HepG2 (cell line): ENCODE measurements around the gene SCYL1. TPM values are rescaled to one million over a fixed set of nuclear protein-coding genes. Genes with fewer than 3 reads are reported as not detected.
A peak's percentile ranks its signal among the peaks of the same experiment; 100 is the strongest.

ENCODE experiments used
- ATAC-seq: fragments of 200-7000 bp; cut with Tn5 transposase; 3 replicates; pipeline ENCODE4 v1.9.1; 2020; ENCODE audit warnings: mild to moderate bottlenecking, moderate library complexity
- BruUV-seq: library from RNA; stranded (reverse); fragments of 400-500 nt; replicated peaks from 2 replicates; lab custom pipeline; 2021; lab: Mats Ljungman, UMichigan
- CTCF ChIA-PET: fragments of 300-600 bp; formaldehyde crosslinking; extraction: SDS; loops from one replicate; lab custom pipeline; 2021; ENCODE audit warnings: low total read pairs, inconsistent platforms, low intra/inter-chr PET ratio; lab: Yijun Ruan, JAX
- POLR2A ChIA-PET: fragments of 350-600 bp; sonication (Branson Sonifier 250); formaldehyde crosslinking; loops from one replicate; lab custom pipeline; 2020; ENCODE audit warnings: antibody characterized with exemption, inconsistent platforms; lab: Yijun Ruan, JAX
- DNase-seq: peaks from one replicate; pipeline ENCODE4 v3.0.0-alpha.2; 2015; ENCODE audit warnings: low spot score
- FAIRE-seq: peaks from 3 replicates; lab custom pipeline; 2011; peaks lifted over from hg19 to GRCh38; lab: Jason Lieb, UNC
- H2AFZ ChIP-seq: one replicate; pipeline ENCODE4 v1.6.1; 2011; ENCODE audit warnings: low read length, inconsistent platforms
- H3K27ac ChIP-seq: fragments of 300-600 bp; 3 replicates; pipeline ENCODE4 v1.8.0; 2011; ENCODE audit warnings: mixed run types, mild to moderate bottlenecking, mixed read lengths, low read length, inconsistent platforms; ENCODE audit not compliant: insufficient read depth; ENCODE audit errors: extremely low read length
- H3K27me3 ChIP-seq, 2 experiments: fragments of 200-600 bp in 1 of 2; 2 replicates in 1 of 2; 3 replicates in 1 of 2; pipeline versions ENCODE4 v1.6.0 to v1.8.0; 2011; ENCODE audit warnings: low read length in 2 of 2, mild to moderate bottlenecking in 2 of 2, moderate library complexity in 2 of 2, inconsistent platforms in 1 of 2; ENCODE audit not compliant: insufficient read depth in 2 of 2, control insufficient read depth in 1 of 2
- H3K36me3 ChIP-seq, 2 experiments: fragments of 200-600 bp in 1 of 2; replicated peaks in 1 of 2; 2 replicates in 1 of 2; 3 replicates in 1 of 2; pipeline versions ENCODE4 v1.5.1 to v1.8.0; 2011; ENCODE audit warnings: low read length in 2 of 2, inconsistent platforms in 1 of 2; ENCODE audit not compliant: insufficient read depth in 2 of 2, control insufficient read depth in 1 of 2
- H3K4me1 ChIP-seq: 2 replicates; pipeline ENCODE4 v1.5.1; 2012; ENCODE audit warnings: low read length, inconsistent platforms; ENCODE audit not compliant: insufficient read depth
- H3K4me2 ChIP-seq: 2 replicates; pipeline ENCODE4 v1.6.0; 2011; ENCODE audit warnings: low read depth, low read length, inconsistent platforms
- H3K4me3 ChIP-seq, 3 experiments: fragments of 200-600 bp in 1 of 3; sonication (generic), shearing (Covaris generic) in 1 of 3; replicated peaks in 1 of 3; 2 replicates each; pipeline ENCODE4 v1.5.1; 2011 to 2016; ENCODE audit warnings: low read length in 3 of 3, inconsistent platforms in 2 of 3, low read depth in 2 of 3, mild to moderate bottlenecking in 2 of 3, control low read depth in 1 of 3, mixed read lengths in 1 of 3; ENCODE audit not compliant: insufficient read depth in 1 of 3
- H3K79me2 ChIP-seq: one replicate; pipeline ENCODE4 v1.6.1; 2011; ENCODE audit warnings: low read length, inconsistent platforms; ENCODE audit not compliant: insufficient read depth
- H3K9ac ChIP-seq: 2 replicates; pipeline ENCODE4 v1.6.0; 2011; ENCODE audit warnings: mild to moderate bottlenecking, low read depth, low read length, inconsistent platforms; ENCODE audit not compliant: insufficient read depth
- H3K9me3 ChIP-seq: 2 replicates; pipeline ENCODE4 v1.5.1; 2012; ENCODE audit warnings: mild to moderate bottlenecking, low read length
- H4K20me1 ChIP-seq: 2 replicates; pipeline ENCODE4 v1.6.0; 2011; ENCODE audit warnings: inconsistent platforms, mild to moderate bottlenecking, low read length, moderate library complexity; ENCODE audit not compliant: insufficient read depth
- ARID2 ChIP-seq: sonication (generic); formaldehyde crosslinking; IDR thresholded peaks from 2 replicates; pipeline ENCODE4 v1.8.1; 2022; ENCODE audit warnings: mild to moderate bottlenecking, missing genetic modification reagents, borderline replicate concordance
- CBFB ChIP-seq: sonication (generic); formaldehyde crosslinking; IDR thresholded peaks from 2 replicates; pipeline ENCODE4 v1.4.0; 2020; ENCODE audit warnings: missing genetic modification reagents
- GATAD1 ChIP-seq: IDR thresholded peaks from 2 replicates; pipeline ENCODE4 v1.6.1; 2016; ENCODE audit warnings: missing genetic modification reagents, missing compliant biosample characterization
- HMG20A ChIP-seq: IDR thresholded peaks from 2 replicates; pipeline ENCODE4 v1.6.1; 2016; ENCODE audit warnings: borderline replicate concordance
- HMGXB4 ChIP-seq, 2 experiments: sonication (generic) in 1 of 2; formaldehyde crosslinking in 1 of 2; IDR thresholded peaks; 2 replicates each; pipeline versions ENCODE4 v1.4.0 to v1.6.1; 2018 to 2020; ENCODE audit warnings: missing genetic modification reagents in 2 of 2, borderline replicate concordance in 1 of 2, low read depth in 1 of 2, mild to moderate bottlenecking in 1 of 2, missing biosample characterization in 1 of 2
- MAX ChIP-seq: IDR thresholded peaks from 2 replicates; pipeline ENCODE4 v1.6.1; 2012; ENCODE audit warnings: inconsistent platforms
- SP5 ChIP-seq: IDR thresholded peaks from 2 replicates; pipeline ENCODE4 v1.6.1; 2016; ENCODE audit warnings: low read depth, borderline replicate concordance
- ZNF124 ChIP-seq: sonication (generic); formaldehyde crosslinking; IDR thresholded peaks from 2 replicates; pipeline ENCODE4 v1.4.0; 2020; ENCODE audit warnings: missing genetic modification reagents
- ZNF382 ChIP-seq: sonication (generic); formaldehyde crosslinking; IDR thresholded peaks from 2 replicates; pipeline ENCODE4 v1.5.0; 2020; ENCODE audit warnings: missing genetic modification reagents, mild to moderate bottlenecking, borderline replicate concordance
- ZNF430 ChIP-seq: sonication (generic); formaldehyde crosslinking; IDR thresholded peaks from 2 replicates; pipeline ENCODE4 v1.9.0; 2021; ENCODE audit warnings: mild to moderate bottlenecking, missing genetic modification reagents
- ZNF441 ChIP-seq: sonication (generic); formaldehyde crosslinking; IDR thresholded peaks from 2 replicates; pipeline ENCODE4 v1.7.0; 2021; ENCODE audit warnings: missing genetic modification reagents, borderline replicate concordance
- ZNF639 ChIP-seq: conservative IDR thresholded peaks from 2 replicates; pipeline ENCODE4 v1.6.1; 2018; ENCODE audit warnings: missing genetic modification reagents
- ZNF883 ChIP-seq: sonication (generic); formaldehyde crosslinking; IDR thresholded peaks from 2 replicates; pipeline ENCODE4 v1.5.1; 2020; ENCODE audit warnings: mild to moderate bottlenecking, missing genetic modification reagents; ENCODE audit errors: not compliant biosample characterization
- ZSCAN9 ChIP-seq: IDR thresholded peaks from 2 replicates; pipeline ENCODE4 v1.6.1; 2016; ENCODE audit warnings: borderline replicate concordance
- WGBS: methylation state at CpG from one replicate; pipeline ENCODE4 v1.1.6; 2017; ENCODE audit warnings: low lambda C conversion rate; 5-methylcytosine and 5-hydroxymethylcytosine counted together
- in situ Hi-C: cut with HindIII; loops from 2 replicates; pipeline ENCODE4 v1.10.0; 2017; ENCODE audit warnings: low pct_unique_long_range_greater_than_20kb; ENCODE audit not compliant: extremely low pct_ligation_motif_present
- intact Hi-C: fragments of 100-400 bp; cut with micrococcal nuclease; formaldehyde crosslinking; loops from one replicate; pipeline ENCODE4 v1.10.0; 2022; ENCODE audit not compliant: unreplicated experiment
- polyA plus RNA-seq, 8 experiments: library from polyadenylated mRNA; depleted of rRNA in 3 of 8; stranded (reverse) in 7 of 8; unstranded in 1 of 8; fragments of >200 nt; fragmentation: Illumina TruSeq in 4 of 8; extraction: Trizol in 4 of 8; gene quantifications; 2 replicates each; pipeline versions ENCODE4 v1.2.1 to v1.2.3, GENCODE V29; 2011 to 2016; ENCODE audit warnings: low read depth in 4 of 8, missing spikeins in 1 of 8, mixed read lengths in 1 of 8; ENCODE audit not compliant: insufficient read depth in 1 of 8
- total RNA-seq, 5 experiments: library from RNA; depleted of rRNA; stranded (reverse); fragments of >200 nt; fragmentation: Illumina TruSeq; extraction: Trizol; gene quantifications; 2 replicates each; pipeline ENCODE4 v1.2.3, GENCODE V29; 2016; ENCODE audit warnings: low read depth in 1 of 5

SCYL1 gene
- total and polyA plus RNA-seq, 2 of the 13 experiments (the other 11 are each of a cell fraction or from before 2014, with no cell fraction given) = 65.9 to 103 TPM

GRCh38 chr11:65554842-65555430, 30.1 kb downstream of the SCYL1 start:
- Histone ChIP-seq H3K79me2 (peaks cover 8% of the 10 kb centered on the region), H3K9me3 (no peaks in the 10 kb centered on the region), H3K36me3 (no peaks in the 10 kb centered on the region; a peak in 1 of 5 replicates), H3K9ac (no peak overlapping the region), H3K4me2 (0 out of 2 replicates have a peak overlapping the region, but pooled peaks have one; percentile 94), H3K4me1 (peaks cover 71% of the 10 kb centered on the region), H3K27me3 (no peaks in the 10 kb centered on the region), H2AFZ (no peak overlapping the region), H3K27ac (no peak overlapping the region), H4K20me1 (peaks cover 10% of the 10 kb centered on the region; the same call in 1 of the 2 replicates), H3K4me3 (no peak overlapping the region; a peak in 1 of 6 replicates)
- intact Hi-C loops = no loop called here
- DNase-seq (no peak), FAIRE-seq (no peak), ATAC-seq (no peak)
- ChIA-PET CTCF (no interaction called here), POLR2A (interaction anchor here (0.8 kb wide), 1 partner anchor 30 kb away, joined by 4 read pairs; the partner anchor contains the start of gene SCYL1)
- BruUV-seq = no TSS peak
- 89% methylated on average over 4 of the region's 4 CpGs for WGBS
- TF ChIP-seq ZNF639 (CRISPR knock-in tag) (no peak), ZNF382 (no peak), GATAD1 (CRISPR knock-in tag) (no peak), ZNF124 (CRISPR knock-in tag) (no peak), ARID2 (no peak), ZNF441 (CRISPR knock-in tag) (no peak), SP5 (CRISPR knock-in tag) (no peak), ZNF430 (CRISPR knock-in tag) (no peak), ZNF883 (no peak), CBFB (CRISPR knock-in tag) (no peak), MAX (no peak), ZSCAN9 (CRISPR knock-in tag) (no peak), HMG20A (CRISPR knock-in tag) (no peak), HMGXB4 (CRISPR knock-in tag; IDR thresholded peaks at IDR 0.05; ENCODE audit: borderline replicate concordance in 1 of 2, low read depth in 1 of 2) (no peak)
- in situ Hi-C loops = loop anchor here (10.0 kb wide), 1 partner anchor 300 kb away; the partner anchor contains the start of gene CFL1
